ENCODE results near the gene DNAJC30.

The DNAJC30 gene

GRCh38 chr7:73718905-73719805, 35.9 kb upstream of the DNAJC30 start, which contains the start of gene STX1A:
TSS of gene STX1A (minus strand) at chr7:73719669. CDS start at chr7:73719631, 38 bp downstream.
- H2BK120ac ChIP-seq (ENCODE audit: low read depth, low read length) = peak within 1 kb of the TSS; percentile 63
- DNase-seq = peak; percentile 55
- peak within 1 kb of the TSS; percentile 83 for H3K18ac ChIP-seq (ENCODE audit: low read length)
- no peak within 1 kb of the TSS for H4K5ac ChIP-seq (ENCODE audit: low read length)
- H3K4me1 ChIP-seq (ENCODE audit: control insufficient read depth, low read depth, low read length) = no peaks in the 10 kb centered on the region
- no peaks in the 10 kb centered on the region for H3K79me1 ChIP-seq (ENCODE audit: low read length)
- no peak within 1 kb of the TSS for H3K27ac ChIP-seq (ENCODE audit: low read depth, low read length)
- H3K4me2 ChIP-seq (ENCODE audit: low read length) = peak within 1 kb of the TSS; percentile 85
- H3K36me3 ChIP-seq (ENCODE audit: control insufficient read depth, insufficient read depth, low read length) = no peaks in the 10 kb centered on the region
- no peak within 1 kb of the TSS for H2BK15ac ChIP-seq (replicated peaks; ENCODE audit: low read depth)
- WGBS (ENCODE audit: extremely low coverage, insufficient coverage, low lambda C conversion rate) = no CpG with 5 or more reads among the region's 96 CpGs
- H3K56ac ChIP-seq (ENCODE audit: low read length) = peak within 1 kb of the TSS; percentile 89
- no peak within 1 kb of the TSS for H3K4ac ChIP-seq (ENCODE audit: low read depth, low read length)
- no peak within 1 kb of the TSS for H2AK5ac ChIP-seq (ENCODE audit: low read length)
- no peak within 1 kb of the TSS for H4K8ac ChIP-seq (ENCODE audit: low read depth, low read length)
- peaks cover 2% of the 10 kb centered on the region for H3K27me3 ChIP-seq (ENCODE audit: insufficient read depth, low read length, poor library complexity)
- peak within 1 kb of the TSS; percentile 82 for H3K9ac ChIP-seq (ENCODE audit: low read length)
- H2BK5ac ChIP-seq (ENCODE audit: low read length) = no peak within 1 kb of the TSS
- peak within 1 kb of the TSS; percentile 64 for H3K4me3 ChIP-seq (ENCODE audit: low read length)
- H3K79me2 ChIP-seq (ENCODE audit: control insufficient read depth, insufficient read depth, low read length) = no peaks in the 10 kb centered on the region
- peak within 1 kb of the TSS; percentile 66 for H3K23ac ChIP-seq (ENCODE audit: low read length)

- Histone ChIP-seq H3K18ac (ENCODE audit: low read length) (no peak overlapping the region), H2BK5ac (ENCODE audit: low read length) (no peak overlapping the region), H3K4me3 (ENCODE audit: low read length) (no peak overlapping the region), H2BK15ac (replicated peaks; ENCODE audit: low read depth) (no peak overlapping the region), H2AK5ac (ENCODE audit: low read length) (no peak overlapping the region), H3K27ac (ENCODE audit: low read depth, low read length) (no peak overlapping the region), H3K23ac (ENCODE audit: low read length) (no peak overlapping the region), H3K36me3 (ENCODE audit: control insufficient read depth, insufficient read depth, low read length) (no peaks in the 10 kb centered on the region), H4K5ac (ENCODE audit: low read length) (no peak overlapping the region), H3K4me1 (ENCODE audit: control insufficient read depth, low read depth, low read length) (no peaks in the 10 kb centered on the region), H3K4me2 (ENCODE audit: low read length) (peak overlapping the region; percentile 85), H3K4ac (ENCODE audit: low read depth, low read length) (no peak overlapping the region), H4K8ac (ENCODE audit: low read depth, low read length) (no peak overlapping the region), H3K27me3 (ENCODE audit: insufficient read depth, low read length, poor library complexity) (peaks cover 2% of the 10 kb centered on the region), H3K9ac (ENCODE audit: low read length) (peak overlapping the region; percentile 82), H2BK120ac (ENCODE audit: low read depth, low read length) (no peak overlapping the region), H3K79me2 (ENCODE audit: control insufficient read depth, insufficient read depth, low read length) (no peaks in the 10 kb centered on the region), H3K56ac (ENCODE audit: low read length) (no peak overlapping the region), H3K79me1 (ENCODE audit: low read length) (no peaks in the 10 kb centered on the region)
- WGBS (ENCODE audit: extremely low coverage, insufficient coverage, low lambda C conversion rate) = no CpG with 5 or more reads among the region's 9 CpGs
- no peak for DNase-seq
Measured at GRCh38 chr7:73718438-73718881, 35.2 kb upstream of the DNAJC30 start.

GRCh38 chr7:73717991-73718405, 34.7 kb upstream of the DNAJC30 start:
- H2AK5ac ChIP-seq (ENCODE audit: low read length) = no peak overlapping the region
- no peak overlapping the region for H3K23ac ChIP-seq (ENCODE audit: low read length)
- no peaks in the 10 kb centered on the region for H3K79me2 ChIP-seq (ENCODE audit: control insufficient read depth, insufficient read depth, low read length)
- H3K27me3 ChIP-seq (ENCODE audit: insufficient read depth, low read length, poor library complexity) = peaks cover 2% of the 10 kb centered on the region
- H4K5ac ChIP-seq (ENCODE audit: low read length) = no peak overlapping the region
- H3K4ac ChIP-seq (ENCODE audit: low read depth, low read length) = no peak overlapping the region
- no peaks in the 10 kb centered on the region for H3K4me1 ChIP-seq (ENCODE audit: control insufficient read depth, low read depth, low read length)
- H4K8ac ChIP-seq (ENCODE audit: low read depth, low read length) = no peak overlapping the region
- no CpG with 5 or more reads among the region's 10 CpGs for WGBS (ENCODE audit: extremely low coverage, insufficient coverage, low lambda C conversion rate)
- H3K4me2 ChIP-seq (ENCODE audit: low read length) = no peak overlapping the region
- no peak overlapping the region for H2BK15ac ChIP-seq (replicated peaks; ENCODE audit: low read depth)
- no peak overlapping the region for H3K9ac ChIP-seq (ENCODE audit: low read length)
- no peak for DNase-seq
- no peak overlapping the region for H3K4me3 ChIP-seq (ENCODE audit: low read length)
- H3K79me1 ChIP-seq (ENCODE audit: low read length) = no peaks in the 10 kb centered on the region
- no peak overlapping the region for H3K56ac ChIP-seq (ENCODE audit: low read length)
- H3K18ac ChIP-seq (ENCODE audit: low read length) = no peak overlapping the region
- H2BK120ac ChIP-seq (ENCODE audit: low read depth, low read length) = no peak overlapping the region
- H3K36me3 ChIP-seq (ENCODE audit: control insufficient read depth, insufficient read depth, low read length) = no peaks in the 10 kb centered on the region
- no peak overlapping the region for H3K27ac ChIP-seq (ENCODE audit: low read depth, low read length)
- no peak overlapping the region for H2BK5ac ChIP-seq (ENCODE audit: low read length)

- Histone ChIP-seq H3K4me1 (ENCODE audit: control insufficient read depth, low read depth, low read length) (no peaks in the 10 kb centered on the region), H2BK15ac (replicated peaks; ENCODE audit: low read depth) (no peak overlapping the region), H4K8ac (ENCODE audit: low read depth, low read length) (no peak overlapping the region), H3K27ac (ENCODE audit: low read depth, low read length) (no peak overlapping the region), H2AK5ac (ENCODE audit: low read length) (no peak overlapping the region), H3K23ac (ENCODE audit: low read length) (no peak overlapping the region), H3K79me2 (ENCODE audit: control insufficient read depth, insufficient read depth, low read length) (no peaks in the 10 kb centered on the region), H3K56ac (ENCODE audit: low read length) (no peak overlapping the region), H2BK120ac (ENCODE audit: low read depth, low read length) (no peak overlapping the region), H3K36me3 (ENCODE audit: control insufficient read depth, insufficient read depth, low read length) (no peaks in the 10 kb centered on the region), H3K4me3 (ENCODE audit: low read length) (no peak overlapping the region), H3K18ac (ENCODE audit: low read length) (no peak overlapping the region), H4K5ac (ENCODE audit: low read length) (no peak overlapping the region), H3K79me1 (ENCODE audit: low read length) (no peaks in the 10 kb centered on the region), H3K9ac (ENCODE audit: low read length) (no peak overlapping the region), H3K4me2 (ENCODE audit: low read length) (no peak overlapping the region), H2BK5ac (ENCODE audit: low read length) (no peak overlapping the region), H3K4ac (ENCODE audit: low read depth, low read length) (no peak overlapping the region), H3K27me3 (ENCODE audit: insufficient read depth, low read length, poor library complexity) (peaks cover 2% of the 10 kb centered on the region)
- no peak for DNase-seq
- WGBS (ENCODE audit: extremely low coverage, insufficient coverage, low lambda C conversion rate) = no CpG with 5 or more reads among the region's 13 CpGs
Measured at GRCh38 chr7:73717025-73717807, 34.0 kb upstream of the DNAJC30 start.

GRCh38 chr7:73716318-73716890, 33.2 kb upstream of the DNAJC30 start:
- H3K36me3 ChIP-seq (ENCODE audit: control insufficient read depth, insufficient read depth, low read length) = no peaks in the 10 kb centered on the region
- no peak for DNase-seq
- no peak overlapping the region for H3K27ac ChIP-seq (ENCODE audit: low read depth, low read length)

More at GRCh38 chr7:73716318-73716890, 33.2 kb upstream of the DNAJC30 start:
- H3K79me2 ChIP-seq (ENCODE audit: control insufficient read depth, insufficient read depth, low read length) = no peaks in the 10 kb centered on the region
- no peak overlapping the region for H3K9ac ChIP-seq (ENCODE audit: low read length)
- no peak overlapping the region for H3K4me3 ChIP-seq (ENCODE audit: low read length)
- no peak overlapping the region for H2BK15ac ChIP-seq (replicated peaks; ENCODE audit: low read depth)
- no peak overlapping the region for H2AK5ac ChIP-seq (ENCODE audit: low read length)
- no peak overlapping the region for H3K18ac ChIP-seq (ENCODE audit: low read length)
- no peak overlapping the region for H4K8ac ChIP-seq (ENCODE audit: low read depth, low read length)
- H3K27me3 ChIP-seq (ENCODE audit: insufficient read depth, low read length, poor library complexity) = peaks cover 2% of the 10 kb centered on the region
- H3K4ac ChIP-seq (ENCODE audit: low read depth, low read length) = no peak overlapping the region
- H3K4me2 ChIP-seq (ENCODE audit: low read length) = no peak overlapping the region
- no peak overlapping the region for H3K56ac ChIP-seq (ENCODE audit: low read length)
- H3K79me1 ChIP-seq (ENCODE audit: low read length) = no peaks in the 10 kb centered on the region
- H3K23ac ChIP-seq (ENCODE audit: low read length) = no peak overlapping the region
- no peak overlapping the region for H2BK120ac ChIP-seq (ENCODE audit: low read depth, low read length)
- H2BK5ac ChIP-seq (ENCODE audit: low read length) = no peak overlapping the region
- H3K4me1 ChIP-seq (ENCODE audit: control insufficient read depth, low read depth, low read length) = no peaks in the 10 kb centered on the region
- no peak overlapping the region for H4K5ac ChIP-seq (ENCODE audit: low read length)
- WGBS (ENCODE audit: extremely low coverage, insufficient coverage, low lambda C conversion rate) = no CpG with 5 or more reads among the region's 4 CpGs

Data from mesendoderm (in vitro differentiated cells).